ENCODE data around the gene ENPP6. TPM values are rescaled to one million over a fixed set of nuclear protein-coding genes. Genes with fewer than 3 reads are reported as not detected.

ENPP6 gene
- total RNA-seq, 1 donor from 2014 or later = not detected

DNA sequence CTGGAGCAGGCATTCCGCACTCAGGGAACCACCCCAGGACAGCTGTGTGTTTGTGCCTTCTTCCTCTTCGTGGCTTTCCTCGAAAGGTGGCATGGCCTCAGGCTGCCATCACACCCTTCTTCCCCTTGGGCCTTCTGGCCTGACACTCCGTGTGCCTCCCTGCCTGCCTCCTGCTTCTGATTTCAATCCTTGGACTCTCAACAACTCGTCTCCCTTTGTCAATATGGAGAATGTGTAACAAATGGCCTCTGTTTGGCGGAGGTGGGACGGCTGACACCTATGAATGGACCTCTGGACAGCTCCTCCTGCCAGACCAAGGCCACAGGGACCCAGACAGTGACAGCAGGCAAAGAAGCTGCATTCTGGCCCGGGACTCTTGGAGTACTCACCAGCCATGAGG lies 137.0 kb downstream of the ENPP6 start:
- no peaks in the 10 kb centered on the region for H3K27me3 Mint-ChIP-seq (ENCODE audit: unreplicated experiment)
- no peak overlapping the region for H3K27ac Mint-ChIP-seq (ENCODE audit: unreplicated experiment)
- H3K36me3 Mint-ChIP-seq (ENCODE audit: unreplicated experiment) = no peaks in the 10 kb centered on the region
- H3K4me3 Mint-ChIP-seq (ENCODE audit: unreplicated experiment) = no peak overlapping the region
- TF ChIP-seq, protein P1, sequence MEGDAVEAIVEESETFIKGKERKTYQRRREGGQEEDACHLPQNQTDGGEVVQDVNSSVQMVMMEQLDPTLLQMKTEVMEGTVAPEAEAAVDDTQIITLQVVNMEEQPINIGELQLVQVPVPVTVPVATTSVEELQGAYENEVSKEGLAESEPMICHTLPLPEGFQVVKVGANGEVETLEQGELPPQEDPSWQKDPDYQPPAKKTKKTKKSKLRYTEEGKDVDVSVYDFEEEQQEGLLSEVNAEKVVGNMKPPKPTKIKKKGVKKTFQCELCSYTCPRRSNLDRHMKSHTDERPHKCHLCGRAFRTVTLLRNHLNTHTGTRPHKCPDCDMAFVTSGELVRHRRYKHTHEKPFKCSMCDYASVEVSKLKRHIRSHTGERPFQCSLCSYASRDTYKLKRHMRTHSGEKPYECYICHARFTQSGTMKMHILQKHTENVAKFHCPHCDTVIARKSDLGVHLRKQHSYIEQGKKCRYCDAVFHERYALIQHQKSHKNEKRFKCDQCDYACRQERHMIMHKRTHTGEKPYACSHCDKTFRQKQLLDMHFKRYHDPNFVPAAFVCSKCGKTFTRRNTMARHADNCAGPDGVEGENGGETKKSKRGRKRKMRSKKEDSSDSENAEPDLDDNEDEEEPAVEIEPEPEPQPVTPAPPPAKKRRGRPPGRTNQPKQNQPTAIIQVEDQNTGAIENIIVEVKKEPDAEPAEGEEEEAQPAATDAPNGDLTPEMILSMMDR (IDR thresholded peaks at IDR 0.05; ENCODE audit: partially characterized antibody, unreplicated experiment) = no peak
- H3K9me3 Mint-ChIP-seq (ENCODE audit: unreplicated experiment) = no peaks in the 10 kb centered on the region
- DNase-seq = no peak
- H3K4me1 Mint-ChIP-seq (ENCODE audit: low read depth, unreplicated experiment) = no peaks in the 10 kb centered on the region

DNA sequence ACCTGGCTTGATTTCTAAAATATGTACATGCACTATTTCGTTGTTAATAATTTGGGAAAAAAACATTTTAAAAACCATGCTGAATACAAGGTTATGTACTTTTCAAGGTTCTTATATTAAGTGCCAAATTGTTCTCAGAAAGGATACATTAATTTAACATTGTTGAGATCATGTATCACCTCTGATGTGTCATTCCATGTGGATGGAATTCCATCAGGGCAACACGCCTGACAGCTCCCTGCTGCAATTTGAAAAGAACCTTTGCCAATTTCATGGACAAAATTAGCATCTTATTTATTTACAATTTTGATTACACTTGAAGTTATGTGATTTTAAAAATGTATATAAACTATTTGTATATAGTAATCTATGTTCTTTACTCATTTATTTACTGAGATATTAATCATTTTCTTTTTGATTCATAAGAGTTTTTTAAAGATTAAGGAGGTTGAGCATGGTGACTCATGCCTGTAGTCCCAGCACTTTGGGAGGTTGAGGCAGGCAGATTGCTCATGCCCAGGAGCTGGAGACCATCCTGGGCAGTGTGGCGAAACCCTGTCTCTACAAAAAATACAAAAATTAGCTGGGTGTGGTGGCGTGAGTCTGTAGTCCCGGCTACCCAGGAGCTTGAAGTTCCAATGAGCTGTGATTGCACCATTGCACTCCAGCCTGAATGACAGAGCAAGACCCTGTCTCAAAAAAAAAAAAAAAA lies 142.8 kb downstream of the ENPP6 start:
- peaks cover under 1% of the 10 kb centered on the region for H3K27me3 Mint-ChIP-seq (ENCODE audit: unreplicated experiment)
- H3K4me1 Mint-ChIP-seq (ENCODE audit: low read depth, unreplicated experiment) = no peaks in the 10 kb centered on the region
- TF ChIP-seq, protein P1 (IDR thresholded peaks at IDR 0.05; ENCODE audit: partially characterized antibody, unreplicated experiment) = no peak
- peaks cover 10% of the 10 kb centered on the region for H3K36me3 Mint-ChIP-seq (ENCODE audit: unreplicated experiment)
- no peak overlapping the region for H3K27ac Mint-ChIP-seq (ENCODE audit: unreplicated experiment)
- no peak overlapping the region for H3K4me3 Mint-ChIP-seq (ENCODE audit: unreplicated experiment)
- H3K9me3 Mint-ChIP-seq (ENCODE audit: unreplicated experiment) = peaks cover 3% of the 10 kb centered on the region
- DNase-seq = no peak

DNA sequence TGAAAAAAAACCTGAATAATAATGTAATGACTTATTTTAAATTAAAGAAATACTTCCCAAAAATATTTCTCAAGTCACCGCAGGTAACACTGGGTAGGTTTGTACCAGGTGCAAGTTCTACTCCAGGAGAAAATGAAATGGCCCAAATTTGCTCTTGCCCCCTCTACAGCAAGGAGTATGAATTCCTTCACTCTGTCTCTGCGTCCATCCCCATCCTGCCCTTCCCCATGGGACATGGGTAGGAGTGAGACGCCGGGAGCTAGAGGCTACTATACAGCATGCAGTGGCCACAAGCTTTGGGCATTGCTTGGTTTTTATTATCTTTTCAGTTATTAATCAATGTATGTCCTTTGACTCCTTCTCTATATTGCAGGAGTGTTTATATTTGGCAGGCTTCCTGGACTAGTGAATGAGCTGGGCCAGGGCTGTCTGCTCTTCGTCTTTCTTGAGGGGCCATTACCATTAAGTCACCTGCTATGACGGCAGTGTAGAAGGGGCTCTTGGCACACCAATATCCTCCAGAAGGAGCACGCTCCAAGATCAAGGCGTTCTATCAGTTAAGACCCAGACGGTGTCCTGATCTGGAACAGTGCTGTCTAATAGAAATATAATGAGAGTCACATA lies 149.6 kb downstream of the ENPP6 start:
- Mint-ChIP-seq H3K36me3 (ENCODE audit: unreplicated experiment) (no peaks in the 10 kb centered on the region), H3K27ac (ENCODE audit: unreplicated experiment) (no peak overlapping the region), H3K9me3 (ENCODE audit: unreplicated experiment) (peaks cover 2% of the 10 kb centered on the region), H3K27me3 (ENCODE audit: unreplicated experiment) (peaks cover 1% of the 10 kb centered on the region), H3K4me3 (ENCODE audit: unreplicated experiment) (no peak overlapping the region), H3K4me1 (ENCODE audit: low read depth, unreplicated experiment) (no peaks in the 10 kb centered on the region)
- TF ChIP-seq, protein P1 (IDR thresholded peaks at IDR 0.05; ENCODE audit: partially characterized antibody, unreplicated experiment) = no peak
- no peak for DNase-seq

DNA sequence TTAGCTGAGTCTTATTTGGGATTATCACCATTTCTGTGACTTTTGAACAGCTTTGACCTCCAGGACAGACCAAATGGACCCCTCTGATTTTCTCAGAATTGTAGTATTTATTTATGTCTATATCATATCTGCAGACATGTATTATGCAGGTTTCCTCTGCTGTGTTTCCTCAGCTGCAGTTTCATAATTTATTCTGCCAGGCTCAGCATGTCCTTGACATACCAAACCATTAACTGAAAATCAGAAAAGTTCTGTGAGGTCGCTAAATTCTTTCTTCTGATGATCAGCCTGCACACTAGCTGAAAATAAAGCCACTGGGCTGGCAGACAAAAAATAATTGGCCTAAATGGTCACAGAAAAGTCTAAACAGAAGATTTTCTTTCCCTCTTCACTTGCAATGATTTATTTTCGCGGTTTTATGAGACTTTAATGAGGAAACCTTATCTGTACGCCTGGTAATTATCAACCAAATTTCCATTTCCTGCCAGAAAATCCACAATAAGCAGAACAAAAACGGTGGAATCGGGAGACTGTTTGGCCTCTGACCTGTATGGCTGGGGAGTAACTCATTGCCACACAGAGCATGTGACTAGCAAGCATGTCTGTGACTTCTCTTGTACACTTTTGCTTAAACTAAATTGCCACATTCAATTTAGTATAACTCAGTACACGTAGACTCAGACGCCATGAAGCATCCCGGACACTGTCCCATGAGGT lies 150.9 kb downstream of the ENPP6 start:
- Mint-ChIP-seq H3K27me3 (ENCODE audit: unreplicated experiment) (peaks cover 1% of the 10 kb centered on the region), H3K27ac (ENCODE audit: unreplicated experiment) (no peak overlapping the region), H3K36me3 (ENCODE audit: unreplicated experiment) (no peaks in the 10 kb centered on the region), H3K9me3 (ENCODE audit: unreplicated experiment) (peaks cover 2% of the 10 kb centered on the region), H3K4me1 (ENCODE audit: low read depth, unreplicated experiment) (no peaks in the 10 kb centered on the region), H3K4me3 (ENCODE audit: unreplicated experiment) (no peak overlapping the region)
- TF ChIP-seq, protein P1 (IDR thresholded peaks at IDR 0.05; ENCODE audit: partially characterized antibody, unreplicated experiment) = no peak
- no peak for DNase-seq
